ENCODE measurements around the gene EOLA1. TPM values are rescaled to one million over a fixed set of nuclear protein-coding genes. Genes with fewer than 3 reads are reported as not detected.
"Not testable (repeated sequence)": the region's sequence is repeated elsewhere in the genome, so short reads cannot be mapped to it uniquely, and the experiment has no call there.

EOLA1 gene
- total RNA-seq, 4 donors from 2014 or later, result 12.9 to 20.1 (median 17.5) TPM

DNA sequence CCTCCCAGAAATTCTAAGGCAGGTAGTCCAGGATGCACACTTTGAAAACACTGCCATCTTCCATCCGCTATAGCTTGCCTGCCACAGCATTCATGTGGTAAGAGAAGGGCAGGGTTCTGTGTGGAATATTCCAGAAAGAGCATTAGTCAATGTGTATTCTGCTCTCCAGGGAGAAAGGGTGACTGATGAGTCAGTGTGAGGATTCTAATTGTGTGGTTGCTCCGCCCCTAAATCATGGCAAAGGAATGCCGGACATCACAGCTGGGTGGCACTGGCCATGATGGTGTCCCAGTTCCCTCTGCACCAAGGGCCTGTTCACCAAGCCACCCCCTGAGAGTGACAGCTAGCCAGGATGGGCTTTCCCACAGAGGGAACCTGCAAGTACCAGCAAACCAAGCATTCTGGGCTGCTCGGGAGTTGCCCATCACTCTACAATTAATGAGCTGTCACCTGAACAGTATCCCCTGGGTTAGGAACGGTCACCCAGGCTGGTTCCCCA is 45.2 kb upstream of the EOLA1 start:
- H3K27ac ChIP-seq, result no peak overlapping the region
- no peaks in the 10 kb centered on the region for H3K9me3 ChIP-seq
- no peak for DNase-seq
- peaks cover 17 to 26% of the 10 kb centered on the region in 2 donors for H3K36me3 ChIP-seq
- intact Hi-C loops (cut with DNase I), result no loop called here
- no peak overlapping the region for H3K4me3 ChIP-seq (replicated peaks in 1 of 3)
- WGBS, 2 donors, result 88 to 100% methylated on average over 2 to 4 of the region's 5 CpGs
- no peaks in the 10 kb centered on the region for H3K4me1 ChIP-seq
- no peak for TF ChIP-seq POLR2A (IDR thresholded peaks at IDR 0.05)
- TF ChIP-seq, protein P1, sequence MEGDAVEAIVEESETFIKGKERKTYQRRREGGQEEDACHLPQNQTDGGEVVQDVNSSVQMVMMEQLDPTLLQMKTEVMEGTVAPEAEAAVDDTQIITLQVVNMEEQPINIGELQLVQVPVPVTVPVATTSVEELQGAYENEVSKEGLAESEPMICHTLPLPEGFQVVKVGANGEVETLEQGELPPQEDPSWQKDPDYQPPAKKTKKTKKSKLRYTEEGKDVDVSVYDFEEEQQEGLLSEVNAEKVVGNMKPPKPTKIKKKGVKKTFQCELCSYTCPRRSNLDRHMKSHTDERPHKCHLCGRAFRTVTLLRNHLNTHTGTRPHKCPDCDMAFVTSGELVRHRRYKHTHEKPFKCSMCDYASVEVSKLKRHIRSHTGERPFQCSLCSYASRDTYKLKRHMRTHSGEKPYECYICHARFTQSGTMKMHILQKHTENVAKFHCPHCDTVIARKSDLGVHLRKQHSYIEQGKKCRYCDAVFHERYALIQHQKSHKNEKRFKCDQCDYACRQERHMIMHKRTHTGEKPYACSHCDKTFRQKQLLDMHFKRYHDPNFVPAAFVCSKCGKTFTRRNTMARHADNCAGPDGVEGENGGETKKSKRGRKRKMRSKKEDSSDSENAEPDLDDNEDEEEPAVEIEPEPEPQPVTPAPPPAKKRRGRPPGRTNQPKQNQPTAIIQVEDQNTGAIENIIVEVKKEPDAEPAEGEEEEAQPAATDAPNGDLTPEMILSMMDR (IDR thresholded peaks at IDR 0.05), result no peak
- H3K27me3 ChIP-seq, result no peaks in the 10 kb centered on the region

- TF ChIP-seq, protein P1 (IDR thresholded peaks at IDR 0.05), result no peak
- no peak for TF ChIP-seq POLR2A (IDR thresholded peaks at IDR 0.05)
- H3K4me1 ChIP-seq, result no peaks in the 10 kb centered on the region
- 41 to 72% methylated on average over 1 of the region's 1 CpG for WGBS, 2 donors
- no peak for DNase-seq
- peaks cover 17 to 26% of the 10 kb centered on the region in 2 donors for H3K36me3 ChIP-seq
- H3K27ac ChIP-seq, result no peak overlapping the region
- no peaks in the 10 kb centered on the region for H3K27me3 ChIP-seq
- intact Hi-C loops (cut with DNase I), result no loop called here
- H3K4me3 ChIP-seq (replicated peaks in 1 of 3), result no peak overlapping the region
- no peaks in the 10 kb centered on the region for H3K9me3 ChIP-seq
Observed at GRCh38 chrX:149497054-149497453, 43.8 kb upstream of the EOLA1 start.

DNA sequence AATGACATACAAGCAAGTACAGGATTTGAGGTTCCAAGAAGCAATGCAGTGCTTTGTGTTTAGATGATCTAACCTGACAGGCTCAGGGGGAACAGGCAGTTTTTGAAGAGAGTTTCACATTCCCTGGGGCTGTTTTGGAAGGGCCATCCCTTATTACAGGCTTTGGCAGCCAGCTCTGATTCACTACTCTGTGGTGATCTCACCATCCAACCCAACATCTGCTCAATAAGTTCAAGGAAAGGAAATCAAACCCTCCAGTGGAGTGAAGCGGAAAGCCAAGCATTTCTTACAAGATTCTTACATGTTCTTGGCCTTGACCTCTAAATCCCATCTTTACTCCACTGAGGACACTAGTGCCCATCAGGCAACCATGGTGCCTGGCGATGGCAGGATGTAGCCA is 43.2 kb upstream of the EOLA1 start:
- Histone ChIP-seq H3K4me1 (no peaks in the 10 kb centered on the region), H3K36me3 (peaks cover 17 to 26% of the 10 kb centered on the region in 2 donors), H3K27ac (no peak overlapping the region), H3K4me3 (replicated peaks in 1 of 3) (no peak overlapping the region), H3K27me3 (no peaks in the 10 kb centered on the region), H3K9me3 (no peaks in the 10 kb centered on the region)
- intact Hi-C loops (cut with DNase I), result no loop called here
- TF ChIP-seq, protein P1 (IDR thresholded peaks at IDR 0.05), result no peak
- no peak for TF ChIP-seq POLR2A (IDR thresholded peaks at IDR 0.05)
- 87% methylated on average over 2 of the region's 2 CpGs; no CpG with 5 or more reads in 1 of the 2 donors for WGBS, 2 donors
- no peak for DNase-seq

DNA sequence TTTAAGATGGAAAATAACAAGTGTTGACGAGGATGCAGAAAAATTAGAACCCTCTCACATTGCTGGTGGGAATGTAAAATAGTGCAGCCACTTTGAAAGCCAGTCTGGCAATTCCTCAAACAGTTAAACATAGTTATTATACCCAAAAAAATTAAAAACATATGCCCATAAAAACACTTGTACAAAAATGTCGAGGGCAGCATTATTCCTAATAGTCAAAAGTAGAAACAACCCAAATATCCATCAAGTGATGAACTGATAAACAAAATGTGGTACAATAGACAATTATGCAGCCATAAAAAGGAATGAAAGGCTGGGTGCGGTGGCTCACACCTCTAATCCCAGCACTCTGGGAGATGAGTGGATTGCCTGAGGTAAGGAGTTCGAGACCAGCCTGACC is 42.0 kb upstream of the EOLA1 start:
- TF ChIP-seq, protein P1 (IDR thresholded peaks at IDR 0.05), result no peak
- TF ChIP-seq POLR2A (IDR thresholded peaks at IDR 0.05), result no peak
- H3K36me3 ChIP-seq, result peaks cover 17 to 26% of the 10 kb centered on the region in 2 donors
- no peak overlapping the region for H3K4me3 ChIP-seq (replicated peaks in 1 of 3)
- H3K4me1 ChIP-seq, result no peaks in the 10 kb centered on the region
- WGBS, 2 donors, result 91 to 93% methylated on average over 4 of the region's 4 CpGs
- H3K27ac ChIP-seq, result no peak overlapping the region
- DNase-seq, result no peak
- intact Hi-C loops (cut with DNase I), result no loop called here
- H3K9me3 ChIP-seq, result no peaks in the 10 kb centered on the region
- H3K27me3 ChIP-seq, result no peaks in the 10 kb centered on the region

DNA sequence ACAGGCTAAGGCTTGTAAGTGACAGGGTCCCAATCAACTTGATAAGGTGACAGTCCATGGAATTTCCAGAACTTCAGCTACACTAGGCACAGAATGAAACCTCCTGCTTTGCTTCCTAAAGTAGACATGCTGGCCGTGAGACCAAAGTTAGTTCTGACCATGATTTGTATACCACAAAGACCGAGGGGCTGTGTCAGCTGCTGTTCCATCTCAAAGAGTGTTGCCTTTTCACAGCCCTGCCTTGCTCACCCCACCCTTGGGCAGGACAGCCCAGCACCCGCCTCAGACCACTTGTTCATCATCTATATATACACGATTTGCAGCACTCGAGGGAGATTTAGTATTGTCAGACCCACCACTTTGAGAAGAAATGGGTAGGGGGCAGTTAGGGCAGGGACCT is 41.0 kb upstream of the EOLA1 start:
- WGBS, 2 donors, result 85 to 88% methylated on average over 5 of the region's 5 CpGs
- TF ChIP-seq, protein P1 (IDR thresholded peaks at IDR 0.05), result no peak
- TF ChIP-seq POLR2A (IDR thresholded peaks at IDR 0.05), result no peak
- Histone ChIP-seq H3K27me3 (no peaks in the 10 kb centered on the region), H3K4me1 (peaks cover 0 to 3% of the 10 kb centered on the region in 2 donors), H3K27ac (no peak overlapping the region), H3K4me3 (replicated peaks in 1 of 3) (no peak overlapping the region), H3K36me3 (peaks cover 16 to 26% of the 10 kb centered on the region in 2 donors), H3K9me3 (no peaks in the 10 kb centered on the region)
- intact Hi-C loops (cut with DNase I), result no loop called here
- DNase-seq, result no peak

- H3K4me1 ChIP-seq; H3K27ac ChIP-seq; H3K36me3 ChIP-seq; H3K4me3 ChIP-seq (replicated peaks in 1 of 3); DNase-seq; H3K27me3 ChIP-seq; intact Hi-C loops (cut with DNase I); H3K9me3 ChIP-seq: not testable (repeated sequence)
- WGBS, 2 donors, result 86% methylated on average over 5 of the region's 5 CpGs; no CpG with 5 or more reads in 1 of the 2 donors
Observed at GRCh38 chrX:149502923-149503322, 37.9 kb upstream of the EOLA1 start.

- WGBS, 2 donors, result no CpG with 5 or more reads among the region's 10 CpGs
- H3K27me3 ChIP-seq; H3K9me3 ChIP-seq; H3K4me1 ChIP-seq; intact Hi-C loops (cut with DNase I); H3K27ac ChIP-seq; H3K4me3 ChIP-seq (replicated peaks in 1 of 3); DNase-seq; H3K36me3 ChIP-seq: not testable (repeated sequence)
Observed at GRCh38 chrX:149503446-149503845, 37.4 kb upstream of the EOLA1 start.
